KMS-11 (cell line): ENCODE data around the gene TNNT1.

Source experiments
- H2AFZ ChIP-seq: fragments of 200-600 bp; sonication (generic); 2 replicates; pipeline ENCODE4 v1.6.1; 2016; ENCODE audit warnings: antibody characterized with exemption, mixed run types, low read depth
- H3K27ac ChIP-seq: fragments of 200-600 bp; sonication (generic); 2 replicates; pipeline ENCODE4 v1.6.1; 2016; ENCODE audit warnings: mild to moderate bottlenecking, mixed run types
- H3K27me3 ChIP-seq: fragments of 200-600 bp; sonication (generic); 2 replicates; pipeline ENCODE4 v1.6.1; 2017; ENCODE audit warnings: mild to moderate bottlenecking, low read depth, mixed run types, moderate library complexity; ENCODE audit not compliant: insufficient read depth
- H3K36me3 ChIP-seq: fragments of 200-600 bp; sonication (generic); 2 replicates; pipeline ENCODE4 v1.6.1; 2017; ENCODE audit warnings: mild to moderate bottlenecking, mixed run types; ENCODE audit not compliant: insufficient read depth
- H3K4me1 ChIP-seq: fragments of 200-600 bp; sonication (generic); 2 replicates; pipeline ENCODE4 v1.6.1; 2016; ENCODE audit warnings: mild to moderate bottlenecking, low read depth, mixed run types; ENCODE audit not compliant: poor library complexity, severe bottlenecking
- H3K4me2 ChIP-seq: fragments of 200-600 bp; sonication (generic); 2 replicates; pipeline ENCODE4 v1.7.0; 2016; ENCODE audit warnings: mild to moderate bottlenecking, mixed run types
- H3K4me3 ChIP-seq: fragments of 200-600 bp; sonication (generic); IDR thresholded peaks from 2 replicates; pipeline ENCODE4 v1.6.1; 2017; ENCODE audit warnings: low read depth, low read length, mixed read lengths; ENCODE audit not compliant: insufficient read depth
- H3K79me2 ChIP-seq: fragments of 200-600 bp; sonication (generic); 2 replicates; pipeline ENCODE4 v1.6.1; 2016; ENCODE audit warnings: low read depth, mixed run types; ENCODE audit not compliant: insufficient read depth
- H3K9ac ChIP-seq: fragments of 200-600 bp; sonication (generic); 2 replicates; pipeline ENCODE4 v1.6.1; 2016; ENCODE audit warnings: mild to moderate bottlenecking, mixed run types
- H4K20me1 ChIP-seq: fragments of 200-600 bp; sonication (generic); 2 replicates; pipeline ENCODE4 v1.6.1; 2016; ENCODE audit warnings: mild to moderate bottlenecking, mixed run types; ENCODE audit not compliant: insufficient read depth
- CTCF ChIP-seq: fragments of 200-600 bp; sonication (generic); conservative IDR thresholded peaks from 2 replicates; pipeline ENCODE4 v1.6.1; 2017; ENCODE audit warnings: low read depth, mild to moderate bottlenecking, antibody characterized with exemption, low read length, moderate library complexity, mixed read lengths

Gene TNNT1

GRCh38 chr19:55088543-55089341, 60.3 kb downstream of the TNNT1 start:
- H3K36me3 ChIP-seq, result no peaks in the 10 kb centered on the region
- no peak overlapping the region for H2AFZ ChIP-seq
- TF ChIP-seq CTCF, result peak; percentile 70
- no peak overlapping the region for H3K4me3 ChIP-seq
- H4K20me1 ChIP-seq, result no peaks in the 10 kb centered on the region
- H3K4me1 ChIP-seq, result no peaks in the 10 kb centered on the region
- H3K27me3 ChIP-seq, result no peaks in the 10 kb centered on the region; the same call in 1 of the 2 replicates
- no peaks in the 10 kb centered on the region for H3K79me2 ChIP-seq
- no peak overlapping the region for H3K9ac ChIP-seq
- no peak overlapping the region for H3K4me2 ChIP-seq
- H3K27ac ChIP-seq, result no peak overlapping the region

GRCh38 chr19:55088021-55088451, 61.0 kb downstream of the TNNT1 start:
- Histone ChIP-seq H3K4me2 (no peak overlapping the region), H4K20me1 (no peaks in the 10 kb centered on the region), H3K4me1 (no peaks in the 10 kb centered on the region), H3K9ac (no peak overlapping the region), H3K4me3 (no peak overlapping the region), H3K27me3 (no peaks in the 10 kb centered on the region; the same call in 1 of the 2 replicates), H2AFZ (no peak overlapping the region), H3K36me3 (no peaks in the 10 kb centered on the region), H3K79me2 (no peaks in the 10 kb centered on the region), H3K27ac (no peak overlapping the region)
- no peak for TF ChIP-seq CTCF

- Histone ChIP-seq H4K20me1 (no peaks in the 10 kb centered on the region), H3K36me3 (no peaks in the 10 kb centered on the region), H3K4me1 (no peaks in the 10 kb centered on the region), H3K4me2 (no peak overlapping the region), H3K27me3 (no peaks in the 10 kb centered on the region; the same call in 1 of the 2 replicates), H3K79me2 (no peaks in the 10 kb centered on the region), H2AFZ (no peak overlapping the region), H3K4me3 (no peak overlapping the region), H3K9ac (no peak overlapping the region), H3K27ac (no peak overlapping the region)
- no peak for TF ChIP-seq CTCF
Measured at GRCh38 chr19:55087542-55087901, 61.5 kb downstream of the TNNT1 start.

GRCh38 chr19:55086730-55087541, 62.1 kb downstream of the TNNT1 start:
- H2AFZ ChIP-seq, result no peak overlapping the region
- no peaks in the 10 kb centered on the region; the same call in 1 of the 2 replicates for H3K27me3 ChIP-seq
- no peaks in the 10 kb centered on the region for H4K20me1 ChIP-seq
- H3K79me2 ChIP-seq, result no peaks in the 10 kb centered on the region
- no peaks in the 10 kb centered on the region for H3K36me3 ChIP-seq
- no peak overlapping the region for H3K4me3 ChIP-seq
- TF ChIP-seq CTCF, result no peak
- no peak overlapping the region for H3K9ac ChIP-seq
- H3K4me1 ChIP-seq, result no peaks in the 10 kb centered on the region
- H3K27ac ChIP-seq, result no peak overlapping the region
- H3K4me2 ChIP-seq, result no peak overlapping the region
